ENCODE data around the gene NRP2. TPM values are rescaled to one million over a fixed set of nuclear protein-coding genes. Genes with fewer than 3 reads are reported as not detected.

Gene NRP2
- total and polyA plus RNA-seq, 2 of the 13 experiments (the other 11 are each of a cell fraction or from before 2014, with no cell fraction given) = 0.65 to 1.4 TPM

GRCh38 chr2:205700331-205701132, 18.2 kb downstream of the NRP2 start (continued):
- TF ChIP-seq ZNF407 (CRISPR knock-in tag; IDR thresholded peaks at IDR 0.05; ENCODE audit: not compliant biosample characterization) = no peak
- peak; percentile 44; the same call in 1 of the 2 replicates for TF ChIP-seq KAT8 (CRISPR knock-in tag; IDR thresholded peaks at IDR 0.05)
- no peak for TF ChIP-seq ELF1 (CRISPR knock-in tag; IDR thresholded peaks at IDR 0.05)
- TF ChIP-seq ZNF263 (CRISPR knock-in tag; IDR thresholded peaks at IDR 0.05) = peak; percentile 75
- TF ChIP-seq ATF5 (CRISPR knock-in tag; IDR thresholded peaks at IDR 0.05; ENCODE audit: low read depth) = no peak
- no peak for TF ChIP-seq AFF4 (CRISPR knock-in tag; IDR thresholded peaks at IDR 0.05)
- peak; percentile 89 for TF ChIP-seq HNF1B (CRISPR knock-in tag; IDR thresholded peaks at IDR 0.05)
- TF ChIP-seq DMTF1 (CRISPR knock-in tag; IDR thresholded peaks at IDR 0.05) = no peak
- TF ChIP-seq ZNF136 (CRISPR knock-in tag; IDR thresholded peaks at IDR 0.05; ENCODE audit: low read depth) = no peak; the same call in 1 of the 2 replicates
- no peak for TF ChIP-seq TAF1 (CRISPR knock-in tag; IDR thresholded peaks at IDR 0.05)
- TF ChIP-seq ZNF430 (CRISPR knock-in tag; IDR thresholded peaks at IDR 0.05) = no peak
